B cell (primary cell): ENCODE data around the gene PRDM15. TPM values are rescaled to one million over a fixed set of nuclear protein-coding genes. Genes with fewer than 3 reads are reported as not detected.

ENCODE experiments used
- ATAC-seq: fragments of 200-7000 bp; cut with Tn5 transposase; one replicate; pipeline ENCODE4 v1.10.0; 2021; ENCODE audit warnings: low read depth, mild to moderate bottlenecking, moderate number of reproducible peaks, moderate library complexity
- CTCF ChIA-PET: fragments of 350-600 bp; sonication (Branson Sonifier 250); formaldehyde crosslinking; loops from one replicate; lab custom pipeline; 2021; ENCODE audit warnings: antibody characterized with exemption, inconsistent platforms; lab: Charles Lee
- POLR2A ChIA-PET: fragments of 350-600 bp; sonication (Branson Sonifier 250); formaldehyde crosslinking; loops from one replicate; lab custom pipeline; 2021; ENCODE audit warnings: antibody characterized with exemption; lab: Charles Lee
- DNase-seq: peaks from one replicate; pipeline ENCODE4 v3.0.0; 2013
- H2AFZ ChIP-seq: 2 replicates; pipeline ENCODE4 v1.6.1; 2012; ENCODE audit warnings: mild to moderate bottlenecking, low read depth, low read length; ENCODE audit not compliant: insufficient read depth, poor library complexity, severe bottlenecking
- H3K27ac ChIP-seq, 2 donors: 1 replicate in 1 of 2; 2 replicates in 1 of 2; pipeline ENCODE4 v1.5.1; 2012 to 2013; ENCODE audit warnings: low read length in 2 of 2, mild to moderate bottlenecking in 2 of 2, moderate library complexity in 1 of 2
- H3K27me3 ChIP-seq, 4 experiments: fragments of 200-600 bp in 1 of 4; sonication (generic) in 1 of 4; replicated peaks in 1 of 4; 1 replicate in 2 of 4; 2 replicates in 2 of 4; pipeline versions ENCODE4 v1.6.1 to v1.7.0; 2013 to 2016; ENCODE audit warnings: low read length in 3 of 4, mild to moderate bottlenecking in 2 of 4, mixed read lengths in 1 of 4, moderate library complexity in 1 of 4; ENCODE audit not compliant: insufficient read depth in 4 of 4, control insufficient read depth in 3 of 4; ENCODE audit errors: control extremely low read depth in 1 of 4
- H3K36me3 ChIP-seq, 2 experiments: replicated peaks in 1 of 2; 1 replicate in 1 of 2; 2 replicates in 1 of 2; pipeline versions ENCODE4 v1.6.1 to v1.7.1; 2013; ENCODE audit warnings: low read length in 1 of 2; ENCODE audit not compliant: insufficient read depth in 2 of 2, control insufficient read depth in 1 of 2; ENCODE audit errors: control extremely low read depth in 1 of 2, extremely low read depth in 1 of 2
- H3K4me1 ChIP-seq, 2 donors: fragments of 200-600 bp in 1 of 2; sonication (generic) in 1 of 2; 1 replicate in 1 of 2; 2 replicates in 1 of 2; pipeline versions ENCODE4 v1.5.1 to v1.6.1; 2013 to 2017; ENCODE audit warnings: low read length in 2 of 2; ENCODE audit not compliant: control insufficient read depth in 2 of 2, insufficient read depth in 2 of 2
- H3K4me2 ChIP-seq: replicated peaks from 2 replicates; pipeline ENCODE3; 2012; ENCODE audit warnings: mild to moderate bottlenecking, low read depth, low read length; ENCODE audit not compliant: poor library complexity, severe bottlenecking
- H3K4me3 ChIP-seq, 5 experiments: fragments of 200-600 bp in 1 of 5; sonication (generic) in 1 of 5; 1 replicate in 3 of 5; 2 replicates in 2 of 5; pipeline versions ENCODE4 v1.5.1 to v1.7.0; 2011 to 2016; ENCODE audit warnings: low read length in 4 of 5, mild to moderate bottlenecking in 4 of 5, low read depth in 2 of 5, control low read depth in 1 of 5, moderate library complexity in 1 of 5; ENCODE audit not compliant: insufficient read depth in 1 of 5; ENCODE audit errors: control extremely low read depth in 1 of 5, extremely low read depth in 1 of 5
- H3K79me2 ChIP-seq: fragments of 200-600 bp; sonication (generic); one replicate; pipeline ENCODE4 v1.6.0; 2016; ENCODE audit warnings: low read length; ENCODE audit not compliant: control insufficient read depth, insufficient read depth
- H3K9ac ChIP-seq: fragments of 200-600 bp; sonication (generic); 2 replicates; pipeline ENCODE4 v1.6.1; 2017; ENCODE audit warnings: mild to moderate bottlenecking, low read length, moderate library complexity
- H3K9me3 ChIP-seq, 3 donors: one replicate each; pipeline versions ENCODE4 v1.6.1 to v1.7.1; 2013; ENCODE audit warnings: low read length in 2 of 3; ENCODE audit not compliant: control insufficient read depth in 2 of 3, insufficient read depth in 1 of 3; ENCODE audit errors: control extremely low read depth in 1 of 3
- H4K20me1 ChIP-seq: 2 replicates; pipeline ENCODE4 v1.6.0; 2012; ENCODE audit warnings: mild to moderate bottlenecking, low read length; ENCODE audit not compliant: insufficient read depth, control insufficient read depth, poor library complexity, severe bottlenecking
- H3K27ac Mint-ChIP-seq: one replicate; pipeline ENCODE4 v1.8.0; 2021; ENCODE audit warnings: mixed read lengths
- H3K27me3 Mint-ChIP-seq: one replicate; pipeline ENCODE4 v1.8.0; 2021; ENCODE audit warnings: mixed read lengths
- H3K4me1 Mint-ChIP-seq: one replicate; pipeline ENCODE4 v1.8.0; 2021; ENCODE audit warnings: mixed read lengths
- H3K4me3 Mint-ChIP-seq: one replicate; pipeline ENCODE4 v1.8.0; 2021; ENCODE audit warnings: mixed read lengths
- H3K9me3 Mint-ChIP-seq: one replicate; pipeline ENCODE4 v1.8.0; 2022; ENCODE audit warnings: mixed read lengths; ENCODE audit not compliant: insufficient read depth
- EZH2 ChIP-seq: IDR thresholded peaks from 2 replicates; pipeline ENCODE4 v1.6.1; 2012; ENCODE audit warnings: borderline replicate concordance, low read depth, mild to moderate bottlenecking, moderate library complexity, low read length; ENCODE audit not compliant: insufficient read depth, poor library complexity, severe bottlenecking
- WGBS: methylation state at CpG from one replicate; pipeline ENCODE4 v1.1.5; 2013; ENCODE audit warnings: missing lambda C conversion rate; ENCODE audit not compliant: insufficient coverage; 5-methylcytosine and 5-hydroxymethylcytosine counted together
- intact Hi-C: fragments of 100-400 bp; cut with micrococcal nuclease; formaldehyde crosslinking; loops from one replicate; pipeline ENCODE4 v1.10.0; 2022
- polyA plus RNA-seq: library from polyadenylated mRNA; depleted of rRNA; stranded (reverse); fragments of >200 nt; gene quantifications from 2 replicates; pipeline ENCODE4 v1.2.3, GENCODE V29; 2012
- total RNA-seq, 2 donors: library from RNA; stranded (reverse); fragments of 120-200 nt in 1 of 2; gene quantifications; 1 replicate in 1 of 2; 2 replicates in 1 of 2; pipeline versions ENCODE4 v1.2.3 to v1.2.4, GENCODE V29; 2013 to 2022
- TF ChIP-seq, protein P1 (sequence below): fragments of 200-600 bp; IDR thresholded peaks from one replicate; pipeline ENCODE4 v1.8.0; 2022; ENCODE audit warnings: antibody characterized with exemption, mild to moderate bottlenecking

PRDM15 gene
- total and polyA plus RNA-seq, 2 donors (not counting 1 experiment from before 2014, with no cell fraction given) = 21.3 to 29.2 TPM

DNA sequence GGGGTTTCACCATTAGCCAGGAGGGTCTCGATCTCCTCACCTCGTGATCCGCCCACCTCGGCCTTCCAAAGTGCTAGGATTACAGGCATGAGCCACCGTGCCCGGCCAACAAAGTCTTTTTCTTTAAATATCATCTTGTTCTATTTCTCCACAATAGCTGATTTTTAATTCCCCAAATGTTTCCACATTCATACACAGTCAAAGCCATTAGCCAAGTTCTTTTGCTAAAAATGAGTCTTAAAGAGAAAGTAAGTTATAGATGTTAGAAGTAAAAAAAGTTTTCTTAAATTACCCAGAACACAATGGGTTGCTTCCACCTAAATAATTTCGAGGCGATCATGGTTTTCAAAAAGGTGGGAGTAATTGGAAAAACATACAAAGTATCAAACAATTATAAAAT lies 44.0 kb upstream of the PRDM15 start:
- peak overlapping the region; percentile 32 for H3K4me3 Mint-ChIP-seq
- ChIA-PET POLR2A (interaction anchor here (0.6 to 0.7 kb wide), 2 partner anchors 161 to 207 kb away, joined by 3 to 4 read pairs; no protein-coding TSS in a partner anchor), CTCF (interaction anchor here (1.1 to 3.2 kb wide), 5 partner anchors 12 to 194 kb away, joined by 3 to 11 read pairs (median 6); no protein-coding TSS in a partner anchor)
- H3K9me3 Mint-ChIP-seq = no peaks in the 10 kb centered on the region
- no peak for TF ChIP-seq EZH2
- TF ChIP-seq, protein P1, sequence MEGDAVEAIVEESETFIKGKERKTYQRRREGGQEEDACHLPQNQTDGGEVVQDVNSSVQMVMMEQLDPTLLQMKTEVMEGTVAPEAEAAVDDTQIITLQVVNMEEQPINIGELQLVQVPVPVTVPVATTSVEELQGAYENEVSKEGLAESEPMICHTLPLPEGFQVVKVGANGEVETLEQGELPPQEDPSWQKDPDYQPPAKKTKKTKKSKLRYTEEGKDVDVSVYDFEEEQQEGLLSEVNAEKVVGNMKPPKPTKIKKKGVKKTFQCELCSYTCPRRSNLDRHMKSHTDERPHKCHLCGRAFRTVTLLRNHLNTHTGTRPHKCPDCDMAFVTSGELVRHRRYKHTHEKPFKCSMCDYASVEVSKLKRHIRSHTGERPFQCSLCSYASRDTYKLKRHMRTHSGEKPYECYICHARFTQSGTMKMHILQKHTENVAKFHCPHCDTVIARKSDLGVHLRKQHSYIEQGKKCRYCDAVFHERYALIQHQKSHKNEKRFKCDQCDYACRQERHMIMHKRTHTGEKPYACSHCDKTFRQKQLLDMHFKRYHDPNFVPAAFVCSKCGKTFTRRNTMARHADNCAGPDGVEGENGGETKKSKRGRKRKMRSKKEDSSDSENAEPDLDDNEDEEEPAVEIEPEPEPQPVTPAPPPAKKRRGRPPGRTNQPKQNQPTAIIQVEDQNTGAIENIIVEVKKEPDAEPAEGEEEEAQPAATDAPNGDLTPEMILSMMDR = no peak
- intact Hi-C loops = loop anchor here (10.0 kb wide), 1 partner anchor 612 kb away; no protein-coding TSS in a partner anchor
- no peak overlapping the region for H3K4me3 ChIP-seq
- peaks cover 61 to 67% of the 10 kb centered on the region in 2 donors for H3K4me1 ChIP-seq
- H2AFZ ChIP-seq = peak overlapping the region; percentile 37
- H3K9me3 ChIP-seq = no peaks in the 10 kb centered on the region
- DNase-seq (no peak), ATAC-seq (no peak)
- H3K27me3 ChIP-seq = no peaks in the 10 kb centered on the region
- H3K79me2 ChIP-seq = peaks cover 32% of the 10 kb centered on the region
- no peak overlapping the region for H3K27ac ChIP-seq
- peaks cover 62% of the 10 kb centered on the region for H3K4me1 Mint-ChIP-seq
- no peak overlapping the region for H3K9ac ChIP-seq
- WGBS = 100% methylated on average over 1 of the region's 8 CpGs
- H3K36me3 ChIP-seq = peaks cover 0 to 5% of the 10 kb centered on the region in 2 experiments
- H4K20me1 ChIP-seq = no peaks in the 10 kb centered on the region
- H3K4me2 ChIP-seq = no peak overlapping the region
- no peak overlapping the region for H3K27ac Mint-ChIP-seq
- H3K27me3 Mint-ChIP-seq = no peaks in the 10 kb centered on the region

DNA sequence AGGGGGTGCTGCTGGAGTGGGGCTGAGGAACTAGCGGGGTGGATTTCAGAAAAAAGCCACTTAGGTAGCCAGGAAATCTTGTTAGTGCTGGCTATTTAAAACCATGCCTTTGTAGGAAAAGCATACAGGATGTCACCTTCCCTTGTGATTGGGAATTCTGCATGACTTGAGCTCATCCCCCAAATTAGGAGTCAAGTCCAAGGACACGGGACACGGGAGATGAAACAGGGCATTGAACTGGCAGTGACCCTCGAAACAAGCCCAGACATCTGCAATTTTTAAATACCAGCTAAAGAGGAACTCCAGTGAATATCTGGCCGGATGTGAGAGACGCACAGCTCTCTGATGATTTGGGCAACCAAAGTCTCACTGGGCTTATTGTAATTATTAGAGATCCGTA lies 41.9 kb upstream of the PRDM15 start:
- H3K79me2 ChIP-seq = peaks cover 27% of the 10 kb centered on the region
- peak overlapping the region; percentile 57 for H3K4me2 ChIP-seq
- H3K4me3 ChIP-seq = no peak overlapping the region
- Mint-ChIP-seq H3K9me3 (no peaks in the 10 kb centered on the region), H3K4me3 (peak overlapping the region; percentile 26), H3K27ac (peak overlapping the region; percentile 50), H3K4me1 (peaks cover 44% of the 10 kb centered on the region), H3K27me3 (no peaks in the 10 kb centered on the region)
- DNase-seq (peak; percentile 54), ATAC-seq (peak; percentile 68)
- H4K20me1 ChIP-seq = no peaks in the 10 kb centered on the region
- POLR2A ChIA-PET = interaction anchor here (1.1 kb wide), 1 partner anchor 187 kb away, joined by 11 read pairs; no protein-coding TSS in a partner anchor
- peaks cover 46 to 48% of the 10 kb centered on the region in 2 donors for H3K4me1 ChIP-seq
- CTCF ChIA-PET = interaction anchor here (0.8 to 3.2 kb wide), 7 partner anchors 9 to 227 kb away, joined by 3 to 11 read pairs (median 5); no protein-coding TSS in a partner anchor
- WGBS = 7% methylated on average over 3 of the region's 7 CpGs
- H3K36me3 ChIP-seq = peaks cover 0 to 15% of the 10 kb centered on the region in 2 experiments
- H3K9ac ChIP-seq = no peak overlapping the region
- H3K27me3 ChIP-seq = no peaks in the 10 kb centered on the region
- no peak overlapping the region for H2AFZ ChIP-seq
- no peaks in the 10 kb centered on the region for H3K9me3 ChIP-seq
- H3K27ac ChIP-seq = peak overlapping the region in 1 of 2 donors; percentile 8
- intact Hi-C loops = loop anchor here (10.0 kb wide), 1 partner anchor 614 kb away; no protein-coding TSS in a partner anchor
- TF ChIP-seq, protein P1 = no peak
- TF ChIP-seq EZH2 = no peak
